Progenitor cell of endocrine pancreas (in vitro differentiated cells): ENCODE results near the gene TUFT1. TPM values are rescaled to one million over a fixed set of nuclear protein-coding genes. Genes with fewer than 3 reads are reported as not detected.

Experiments
- DNase-seq: peaks from one replicate; pipeline ENCODE4 v3.0.0; 2021; ENCODE audit warnings: low spot score; ENCODE audit not compliant: unreplicated experiment
- H3K27ac Mint-ChIP-seq: 2 replicates; pipeline ENCODE4 v1.8.0; 2021; ENCODE audit warnings: mild to moderate bottlenecking, moderate library complexity, mixed read lengths
- H3K27me3 Mint-ChIP-seq: 2 replicates; pipeline ENCODE4 v1.8.0; 2021; ENCODE audit warnings: mixed read lengths
- H3K36me3 Mint-ChIP-seq: 2 replicates; pipeline ENCODE4 v1.8.0; 2022; ENCODE audit warnings: mixed read lengths; ENCODE audit not compliant: insufficient read depth
- H3K4me1 Mint-ChIP-seq: 2 replicates; pipeline ENCODE4 v1.8.0; 2021; ENCODE audit warnings: low read depth, mixed read lengths
- H3K4me3 Mint-ChIP-seq: 2 replicates; pipeline ENCODE4 v1.8.0; 2021; ENCODE audit warnings: low read depth, mild to moderate bottlenecking, moderate library complexity, mixed read lengths
- H3K9me3 Mint-ChIP-seq: 2 replicates; pipeline ENCODE4 v1.8.0; 2021; ENCODE audit warnings: low read depth, mixed read lengths
- CTCF ChIP-seq: fragments of 200-600 bp; sonication (generic); IDR thresholded peaks from one replicate; pipeline ENCODE4 v1.5.0; 2021; ENCODE audit warnings: antibody characterized with exemption, mild to moderate bottlenecking; ENCODE audit not compliant: unreplicated experiment
- total RNA-seq: library from RNA; stranded (reverse); gene quantifications from 2 replicates; pipeline ENCODE4 v1.2.1, GENCODE V29; 2021

TUFT1 gene
- total RNA-seq, 1 donor from 2014 or later: 12.5 TPM

GRCh38 chr1:151523326-151523725 lies 16.8 kb upstream of the TUFT1 start:
- DNase-seq: no peak
- no peak overlapping the region for H3K27ac Mint-ChIP-seq
- no peaks in the 10 kb centered on the region for H3K27me3 Mint-ChIP-seq
- peaks cover 4% of the 10 kb centered on the region for H3K4me1 Mint-ChIP-seq
- no peak for TF ChIP-seq CTCF
- no peak overlapping the region for H3K4me3 Mint-ChIP-seq
- H3K36me3 Mint-ChIP-seq: peaks cover 36% of the 10 kb centered on the region
- no peaks in the 10 kb centered on the region for H3K9me3 Mint-ChIP-seq

- Mint-ChIP-seq H3K4me3 (no peak overlapping the region), H3K27me3 (no peaks in the 10 kb centered on the region), H3K4me1 (peaks cover 4% of the 10 kb centered on the region), H3K9me3 (no peaks in the 10 kb centered on the region), H3K36me3 (peaks cover 37% of the 10 kb centered on the region), H3K27ac (no peak overlapping the region)
- no peak for TF ChIP-seq CTCF
- no peak for DNase-seq
Measured at GRCh38 chr1:151524736-151525135, 15.4 kb upstream of the TUFT1 start.

DNA sequence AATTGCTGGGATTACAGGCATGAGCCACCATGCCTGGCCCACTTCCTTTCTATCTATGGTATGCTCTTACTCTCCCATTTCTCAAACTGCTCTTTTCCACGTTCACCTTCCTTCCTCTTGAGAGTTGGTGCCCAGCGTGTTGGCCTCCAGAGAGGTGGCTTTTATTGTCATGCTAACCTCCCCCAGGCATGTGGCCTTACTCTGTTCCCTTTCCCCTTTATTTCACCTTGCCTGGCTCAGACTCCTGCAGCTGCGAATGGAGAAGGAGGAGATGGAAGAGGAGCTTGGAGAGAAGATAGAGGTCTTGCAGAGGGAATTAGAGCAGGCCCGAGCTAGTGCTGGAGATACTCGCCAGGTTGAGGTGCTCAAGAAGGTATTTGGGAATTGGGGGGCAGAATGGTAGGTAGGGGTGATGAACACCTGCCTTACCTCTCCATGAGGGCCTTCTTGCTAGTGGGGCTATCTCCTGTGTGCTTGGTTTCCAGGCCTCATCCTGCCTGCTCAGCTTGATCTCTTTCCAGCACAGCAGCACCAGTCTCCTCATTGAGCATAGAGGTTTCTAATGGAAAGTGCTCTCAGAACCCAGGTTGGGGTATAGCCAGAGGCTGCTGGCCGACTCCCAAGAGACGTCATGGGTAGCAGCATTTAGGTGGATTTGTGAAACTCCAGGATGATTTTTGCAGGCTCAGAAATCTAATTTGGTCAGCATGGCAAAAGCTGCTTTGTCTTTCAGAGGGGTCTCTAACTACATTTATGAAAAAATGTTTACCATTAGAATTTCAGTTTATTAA lies 13.2 kb upstream of the TUFT1 start:
- H3K4me1 Mint-ChIP-seq: no peaks in the 10 kb centered on the region
- H3K27me3 Mint-ChIP-seq: no peaks in the 10 kb centered on the region
- no peak for DNase-seq
- H3K9me3 Mint-ChIP-seq: no peaks in the 10 kb centered on the region
- no peak overlapping the region for H3K27ac Mint-ChIP-seq
- peaks cover 32% of the 10 kb centered on the region for H3K36me3 Mint-ChIP-seq
- TF ChIP-seq CTCF: no peak
- no peak overlapping the region for H3K4me3 Mint-ChIP-seq

DNA sequence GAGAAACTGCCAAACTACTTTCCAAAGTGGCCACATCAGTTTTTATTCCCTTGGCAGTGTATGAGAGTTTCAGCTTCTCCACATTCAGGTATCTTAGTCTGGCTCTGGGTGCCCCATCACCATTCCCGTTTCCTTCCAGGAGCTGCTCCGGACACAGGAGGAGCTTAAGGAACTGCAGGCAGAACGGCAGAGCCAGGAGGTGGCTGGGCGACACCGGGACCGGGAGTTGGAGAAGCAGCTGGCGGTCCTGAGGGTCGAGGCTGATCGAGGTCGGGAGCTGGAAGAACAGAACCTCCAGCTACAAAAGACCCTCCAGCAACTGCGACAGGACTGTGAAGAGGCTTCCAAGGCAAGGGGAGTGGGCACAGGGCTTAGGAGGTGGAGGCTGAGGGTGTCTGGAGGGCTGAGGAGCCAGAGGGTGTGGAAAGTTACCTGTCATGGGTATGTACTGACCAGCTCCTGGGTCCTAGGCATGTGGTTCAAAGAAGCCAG lies 10.9 kb upstream of the TUFT1 start:
- DNase-seq: no peak
- Mint-ChIP-seq H3K4me1 (no peaks in the 10 kb centered on the region), H3K9me3 (no peaks in the 10 kb centered on the region), H3K36me3 (peaks cover 27% of the 10 kb centered on the region), H3K4me3 (no peak overlapping the region), H3K27me3 (no peaks in the 10 kb centered on the region), H3K27ac (no peak overlapping the region)
- no peak for TF ChIP-seq CTCF

- Mint-ChIP-seq H3K9me3 (no peaks in the 10 kb centered on the region), H3K27me3 (no peaks in the 10 kb centered on the region), H3K36me3 (peaks cover 27% of the 10 kb centered on the region), H3K4me1 (no peaks in the 10 kb centered on the region), H3K4me3 (no peak overlapping the region), H3K27ac (no peak overlapping the region)
- DNase-seq: no peak
- no peak for TF ChIP-seq CTCF
Measured at GRCh38 chr1:151529781-151530180, 10.3 kb upstream of the TUFT1 start.
